ENCODE results near the gene CENPP.
A peak's percentile ranks its signal among the peaks of the same experiment; 100 is the strongest.
"Not testable (repeated sequence)": the region's sequence is repeated elsewhere in the genome, so short reads cannot be mapped to it uniquely, and the experiment has no call there.

Gene CENPP

GRCh38 chr9:92384375-92384774 lies 58.6 kb downstream of the CENPP start:
- no peak for DNase-seq

- no peak for DNase-seq
These were observed 59.2 kb downstream of the CENPP start for GRCh38 chr9:92385001-92385400.

GRCh38 chr9:92385477-92385876 lies 59.7 kb downstream of the CENPP start:
- no peak for DNase-seq

- DNase-seq = no peak
These were observed 60.2 kb downstream of the CENPP start for GRCh38 chr9:92385953-92386352.

- no peak for DNase-seq
These were observed 66.9 kb downstream of the CENPP start for GRCh38 chr9:92392690-92393089.

- DNase-seq = no peak
These were observed 67.9 kb downstream of the CENPP start for GRCh38 chr9:92393686-92394085.

GRCh38 chr9:92395617-92396016 lies 69.9 kb downstream of the CENPP start:
- DNase-seq = no peak

- DNase-seq = no peak
These were observed 72.1 kb downstream of the CENPP start for GRCh38 chr9:92397853-92398252.

GRCh38 chr9:92402360-92402759 lies 76.6 kb downstream of the CENPP start:
- DNase-seq = no peak

- no peak for DNase-seq
These were observed 77.3 kb downstream of the CENPP start for GRCh38 chr9:92402826-92403745.

- DNase-seq = no peak
These were observed 78.5 kb downstream of the CENPP start, which contains the start of gene OGN for GRCh38 chr9:92404042-92404836. OGN (minus strand) TSS chr9:92404578; CDS start chr9:92403407, 1,171 bp downstream.

GRCh38 chr9:92405818-92406217 lies 80.1 kb downstream of the CENPP start:
- DNase-seq = no peak

- DNase-seq = peak; percentile 53
These were observed 80.7 kb downstream of the CENPP start for GRCh38 chr9:92406477-92406876.

- DNase-seq = no peak
These were observed 82.1 kb downstream of the CENPP start for GRCh38 chr9:92407818-92408217.

GRCh38 chr9:92408747-92409478 lies 83.2 kb downstream of the CENPP start:
- no peak for DNase-seq

- DNase-seq = not testable (repeated sequence)
These were observed 85.4 kb downstream of the CENPP start for GRCh38 chr9:92411157-92411556.

GRCh38 chr9:92414566-92414965 lies 88.8 kb downstream of the CENPP start:
- no peak for DNase-seq

- DNase-seq = no peak
These were observed 97.0 kb downstream of the CENPP start for GRCh38 chr9:92422611-92423338.

- no peak for DNase-seq
These were observed 97.9 kb downstream of the CENPP start for GRCh38 chr9:92423612-92424011.

- no peak for DNase-seq
These were observed 98.6 kb downstream of the CENPP start, which contains the start of gene OMD for GRCh38 chr9:92424340-92424739. OMD (minus strand) TSS chr9:92424471; CDS start chr9:92417558, 6,913 bp downstream.

- no peak for DNase-seq
These were observed 99.7 kb downstream of the CENPP start for GRCh38 chr9:92425474-92425873.

GRCh38 chr9:92426501-92427145 lies 100.9 kb downstream of the CENPP start:
- no peak for DNase-seq

Measured in RPMI8226 (cell line).